Measurements from ENCODE around the gene TCERG1L. TPM values are rescaled to one million over a fixed set of nuclear protein-coding genes. Genes with fewer than 3 reads are reported as not detected.

The TCERG1L gene
- total RNA-seq, 4 donors from 2014 or later, result 0.12 TPM; not detected in 3

GRCh38 chr10:131048606-131049005 is 262.9 kb downstream of the TCERG1L start:
- 37 to 47% methylated on average over 6 to 9 of the region's 12 CpGs for WGBS, 2 donors (ENCODE audit: low coverage in 1 of 2)
- Histone ChIP-seq H3K27me3 (peaks cover 47% of the 10 kb centered on the region), H3K4me1 (no peaks in the 10 kb centered on the region), H3K4me3 (no peak overlapping the region), H3K27ac (no peak overlapping the region), H3K36me3 (no peaks in the 10 kb centered on the region), H3K9me3 (peaks cover 0 to 9% (median 0%) of the 10 kb centered on the region in 3 donors)
- ATAC-seq, result no peak
- no peak for TF ChIP-seq POLR2A (IDR thresholded peaks at IDR 0.05)
- no peak for TF ChIP-seq POLR2AphosphoS5 (IDR thresholded peaks at IDR 0.05)
- no peak for TF ChIP-seq CTCF (IDR thresholded peaks at IDR 0.05)
- no peak for TF ChIP-seq EP300 (IDR thresholded peaks at IDR 0.05)

- no peak overlapping the region for H3K4me3 ChIP-seq
- ATAC-seq, result no peak
- no peak for TF ChIP-seq POLR2AphosphoS5 (IDR thresholded peaks at IDR 0.05)
- no peak for TF ChIP-seq CTCF (IDR thresholded peaks at IDR 0.05)
- no peak for TF ChIP-seq POLR2A (IDR thresholded peaks at IDR 0.05)
- TF ChIP-seq EP300 (IDR thresholded peaks at IDR 0.05), result no peak
- H3K27me3 ChIP-seq, result peaks cover 47% of the 10 kb centered on the region
- no peak overlapping the region for H3K27ac ChIP-seq
- WGBS, 2 donors (ENCODE audit: low coverage in 1 of 2), result 65 to 66% methylated on average over 4 of the region's 5 CpGs
- no peaks in the 10 kb centered on the region for H3K4me1 ChIP-seq
- H3K36me3 ChIP-seq, result no peaks in the 10 kb centered on the region
- H3K9me3 ChIP-seq, result peaks cover 0 to 9% (median 0%) of the 10 kb centered on the region in 3 donors
Observed at GRCh38 chr10:131047501-131047900, 264.0 kb downstream of the TCERG1L start.

- TF ChIP-seq POLR2AphosphoS5 (IDR thresholded peaks at IDR 0.05), result no peak
- no peak for TF ChIP-seq EP300 (IDR thresholded peaks at IDR 0.05)
- no peak for TF ChIP-seq CTCF (IDR thresholded peaks at IDR 0.05)
- TF ChIP-seq POLR2A (IDR thresholded peaks at IDR 0.05), result no peak
- no peak overlapping the region for H3K27ac ChIP-seq
- ATAC-seq, result no peak
Observed at GRCh38 chr10:131046194-131046593, 265.3 kb downstream of the TCERG1L start.

GRCh38 chr10:131044379-131045111 is 267.0 kb downstream of the TCERG1L start:
- TF ChIP-seq POLR2AphosphoS5 (IDR thresholded peaks at IDR 0.05) (no peak), POLR2A (IDR thresholded peaks at IDR 0.05) (no peak)

More at GRCh38 chr10:131046194-131046593, 265.3 kb downstream of the TCERG1L start:
- H3K27me3 ChIP-seq, result peaks cover 36% of the 10 kb centered on the region
- WGBS, 2 donors (ENCODE audit: low coverage in 1 of 2), result 86 to 88% methylated on average over 7 to 8 of the region's 10 CpGs
- no peak overlapping the region for H3K4me3 ChIP-seq
- no peaks in the 10 kb centered on the region for H3K9me3 ChIP-seq
- H3K4me1 ChIP-seq, result no peaks in the 10 kb centered on the region
- no peaks in the 10 kb centered on the region for H3K36me3 ChIP-seq

GRCh38 chr10:131043039-131043691 is 268.4 kb downstream of the TCERG1L start:
- no peak for ATAC-seq
- WGBS, 2 donors (ENCODE audit: low coverage in 1 of 2), result 47 to 64% methylated on average over 3 to 4 of the region's 10 CpGs
- Histone ChIP-seq H3K27ac (no peak overlapping the region), H3K27me3 (peaks cover 26% of the 10 kb centered on the region), H3K36me3 (no peaks in the 10 kb centered on the region), H3K4me1 (no peaks in the 10 kb centered on the region), H3K9me3 (no peaks in the 10 kb centered on the region), H3K4me3 (no peak overlapping the region)
- no peak for TF ChIP-seq POLR2A (IDR thresholded peaks at IDR 0.05)
- TF ChIP-seq POLR2AphosphoS5 (IDR thresholded peaks at IDR 0.05), result no peak
- no peak for TF ChIP-seq CTCF (IDR thresholded peaks at IDR 0.05)
- TF ChIP-seq EP300 (IDR thresholded peaks at IDR 0.05), result no peak

More at GRCh38 chr10:131044379-131045111, 267.0 kb downstream of the TCERG1L start:
- no peak for ATAC-seq
- no peaks in the 10 kb centered on the region for H3K4me1 ChIP-seq
- H3K27me3 ChIP-seq, result peaks cover 36% of the 10 kb centered on the region
- no peak overlapping the region for H3K27ac ChIP-seq
- H3K9me3 ChIP-seq, result no peaks in the 10 kb centered on the region
- H3K4me3 ChIP-seq, result no peak overlapping the region
- WGBS, 2 donors (ENCODE audit: low coverage in 1 of 2), result 80 to 100% methylated on average over 1 of the region's 14 CpGs
- no peaks in the 10 kb centered on the region for H3K36me3 ChIP-seq

All from gastroesophageal sphincter (tissue), 4 donors.